ENCODE data around the gene SCN2A. TPM values are rescaled to one million over a fixed set of nuclear protein-coding genes. Genes with fewer than 3 reads are reported as not detected.

The SCN2A gene
- total and polyA plus RNA-seq, 9 of the 15 experiments (the other 6 are each of a cell fraction or from before 2014, with no cell fraction given), result 0.08 to 0.69 (median 0.31) TPM; not detected in 1

- no peak for TF ChIP-seq TSHZ1 (CRISPR knock-in tag; IDR thresholded peaks at IDR 0.05)
Measured at GRCh38 chr2:165434865-165435496, 195.8 kb downstream of the SCN2A start (continued).

GRCh38 chr2:165435611-165436010 lies 196.4 kb downstream of the SCN2A start:
- Histone ChIP-seq H2AFZ (ENCODE audit: low read depth, low read length) (no peak overlapping the region), H3K79me2 (ENCODE audit: control insufficient read depth, insufficient read depth, low read length) (no peaks in the 10 kb centered on the region), H3K27ac (ENCODE audit: extremely low read depth, low read depth, low read length) (no peak overlapping the region), H3K4me1 (replicated peaks in 1 of 2; ENCODE audit: control insufficient read depth in 2 of 2, insufficient read depth in 2 of 2, low read length in 2 of 2) (no peaks in the 10 kb centered on the region), H3K9me3 (replicated peaks; ENCODE audit: control insufficient read depth, insufficient read depth, low read depth, low read length) (0 out of 2 replicates have a peak, but pooled peaks cover 2% of the 10 kb centered on the region), H3K4me2 (ENCODE audit: insufficient read depth, low read length) (no peak overlapping the region), H3K9ac (ENCODE audit: insufficient read depth in 1 of 2, low read depth in 2 of 2, low read length in 2 of 2) (no peak overlapping the region), H3K36me3 (ENCODE audit: control insufficient read depth, insufficient read depth, low read length) (no peaks in the 10 kb centered on the region), H3K9me1 (ENCODE audit: control insufficient read depth, insufficient read depth, low read length) (no peaks in the 10 kb centered on the region), H3K4me3 (no peak overlapping the region), H4K20me1 (replicated peaks; ENCODE audit: control insufficient read depth, insufficient read depth, low read length) (no peaks in the 10 kb centered on the region), H3K27me3 (ENCODE audit: control insufficient read depth in 2 of 2, insufficient read depth in 2 of 2, low read length in 2 of 2) (no peaks in the 10 kb centered on the region)
- ChIA-PET POLR2A (no interaction called here), CTCF (ENCODE audit: low intra/inter-chr PET ratio) (no interaction called here)
- BruUV-seq (replicated peaks), result no TSS peak
- intact Hi-C loops (cut with micrococcal nuclease) (no loop called here), in situ Hi-C loops (cut with MboI) (no loop called here)
- ATAC-seq, result no peak
- no peak for FAIRE-seq
- 13% methylated on average over 1 of the region's 1 CpG for WGBS (ENCODE audit: insufficient coverage, low coverage, missing lambda C conversion rate)
- TF ChIP-seq E2F4 (CRISPR knock-in tag; IDR thresholded peaks at IDR 0.05; ENCODE audit: low read depth), result no peak
- no peak for TF ChIP-seq HDGF (IDR thresholded peaks at IDR 0.05)
- DNase-seq (ENCODE audit: extremely low read depth in 1 of 4, low spot score in 3 of 4), result no peak
